Hepatocyte (in vitro differentiated cells): Measurements from ENCODE around the gene MACROD2. TPM values are rescaled to one million over a fixed set of nuclear protein-coding genes. Genes with fewer than 3 reads are reported as not detected.

Experiments used
- DNase-seq: peaks from one replicate; pipeline ENCODE4 v3.0.0-alpha.2; 2016; ENCODE audit warnings: low spot score
- H2AFZ ChIP-seq: fragments of 200-600 bp; sonication (generic); 2 replicates; pipeline ENCODE4 v1.6.0; 2016; ENCODE audit warnings: antibody characterized with exemption, mild to moderate bottlenecking
- H3K27ac ChIP-seq: fragments of 200-600 bp; sonication (generic); 2 replicates; pipeline ENCODE4 v1.5.1; 2016; ENCODE audit warnings: mild to moderate bottlenecking
- H3K27me3 ChIP-seq: fragments of 200-600 bp; sonication (generic); 2 replicates; pipeline ENCODE4 v1.6.1; 2016
- H3K36me3 ChIP-seq: fragments of 200-600 bp; sonication (generic); replicated peaks from 2 replicates; pipeline ENCODE4 v1.5.1; 2016; ENCODE audit warnings: low read depth; ENCODE audit not compliant: insufficient read depth
- H3K4me1 ChIP-seq: fragments of 200-600 bp; sonication (generic); 2 replicates; pipeline ENCODE4 v1.5.1; 2016; ENCODE audit warnings: mild to moderate bottlenecking, moderate library complexity; ENCODE audit not compliant: insufficient read depth
- H3K4me2 ChIP-seq: fragments of 200-600 bp; sonication (generic); 2 replicates; pipeline ENCODE4 v1.6.0; 2016
- H3K4me3 ChIP-seq: fragments of 200-600 bp; sonication (generic); 2 replicates; pipeline ENCODE4 v1.5.1; 2016; ENCODE audit warnings: mild to moderate bottlenecking
- H3K79me2 ChIP-seq: fragments of 200-600 bp; sonication (generic); 2 replicates; pipeline ENCODE4 v1.6.0; 2017; ENCODE audit warnings: mild to moderate bottlenecking
- H3K9me2 ChIP-seq: fragments of 200-600 bp; sonication (generic); replicated peaks from 2 replicates; pipeline ENCODE4 v1.6.0; 2017; ENCODE audit warnings: mild to moderate bottlenecking; ENCODE audit not compliant: insufficient read depth
- H3K9me3 ChIP-seq: fragments of 200-600 bp; sonication (generic); 2 replicates; pipeline ENCODE4 v1.5.1; 2016; ENCODE audit warnings: low read depth, mild to moderate bottlenecking
- H4K20me1 ChIP-seq: fragments of 200-600 bp; sonication (generic); 2 replicates; pipeline ENCODE4 v1.6.0; 2016; ENCODE audit warnings: mild to moderate bottlenecking; ENCODE audit not compliant: insufficient read depth, poor library complexity, severe bottlenecking
- CTCF ChIP-seq: fragments of 200-600 bp; sonication (generic); IDR thresholded peaks from 2 replicates; pipeline ENCODE4 v1.5.1; 2016; ENCODE audit warnings: antibody characterized with exemption, mild to moderate bottlenecking; ENCODE audit not compliant: poor library complexity
- EZH2 ChIP-seq: fragments of 200-600 bp; sonication (generic); IDR thresholded peaks from 2 replicates; pipeline ENCODE4 v1.6.1; 2016; ENCODE audit warnings: antibody characterized with exemption, mild to moderate bottlenecking, borderline replicate concordance
- EZH2phosphoT487 ChIP-seq: fragments of 200-600 bp; sonication (generic); IDR thresholded peaks from one replicate; pipeline ENCODE4 v1.6.1; 2018; ENCODE audit warnings: antibody characterized with exemption, mild to moderate bottlenecking, low read depth, moderate library complexity; ENCODE audit not compliant: unreplicated experiment, severe bottlenecking
- WGBS: methylation state at CpG from one replicate; pipeline ENCODE4 v1.1.6; 2016; ENCODE audit warnings: low lambda C conversion rate; ENCODE audit errors: missing lambda C conversion rate; 5-methylcytosine and 5-hydroxymethylcytosine counted together
- polyA plus RNA-seq: library from polyadenylated mRNA; unstranded; fragments of >200 nt; fragmentation: Nextera tagmentation; extraction: Ambion mirVana; gene quantifications from 2 replicates; pipeline ENCODE4 v1.2.1, GENCODE V29; 2016
- total RNA-seq: library from RNA; depleted of rRNA; stranded (reverse); fragments of >200 nt; gene quantifications from 2 replicates; pipeline ENCODE4 v1.2.3, GENCODE V29; 2014

The MACROD2 gene
- total and polyA plus RNA-seq, 2 experiments from 2014 or later: 2.4 to 3.1 TPM

- Histone ChIP-seq H3K27ac (peak overlapping the region; percentile 72), H3K27me3 (no peaks in the 10 kb centered on the region), H3K9me3 (no peaks in the 10 kb centered on the region), H3K4me2 (no peak overlapping the region), H3K36me3 (no peaks in the 10 kb centered on the region), H3K79me2 (no peaks in the 10 kb centered on the region), H3K4me1 (peaks cover 14% of the 10 kb centered on the region), H3K9me2 (no peaks in the 10 kb centered on the region), H2AFZ (no peak overlapping the region), H4K20me1 (no peaks in the 10 kb centered on the region), H3K4me3 (no peak overlapping the region)
- 60% methylated on average over 2 of the region's 2 CpGs for WGBS
- no peak for DNase-seq
- TF ChIP-seq CTCF: no peak
- TF ChIP-seq EZH2phosphoT487: no peak
- TF ChIP-seq EZH2: no peak
Observed at GRCh38 chr20:14414560-14414959, 419.2 kb downstream of the MACROD2 start.

- peaks cover 14% of the 10 kb centered on the region for H3K4me1 ChIP-seq
- no peaks in the 10 kb centered on the region for H4K20me1 ChIP-seq
- H3K4me3 ChIP-seq: no peak overlapping the region
- no peaks in the 10 kb centered on the region for H3K36me3 ChIP-seq
- no peaks in the 10 kb centered on the region for H3K27me3 ChIP-seq
- TF ChIP-seq EZH2 (no peak), EZH2phosphoT487 (no peak), CTCF (no peak)
- peak overlapping the region; percentile 72 for H3K27ac ChIP-seq
- H3K4me2 ChIP-seq: peak overlapping the region; percentile 17
- H2AFZ ChIP-seq: no peak overlapping the region
- WGBS: 24% methylated on average over 3 of the region's 3 CpGs
- DNase-seq: peak; percentile 36
- H3K9me2 ChIP-seq: no peaks in the 10 kb centered on the region
- no peaks in the 10 kb centered on the region for H3K9me3 ChIP-seq
- no peaks in the 10 kb centered on the region for H3K79me2 ChIP-seq
Observed at GRCh38 chr20:14415467-14415866, 420.2 kb downstream of the MACROD2 start.

GRCh38 chr20:14418376-14418775 lies 423.1 kb downstream of the MACROD2 start:
- TF ChIP-seq CTCF (no peak), EZH2phosphoT487 (no peak), EZH2 (no peak)
- WGBS: 73% methylated on average over 2 of the region's 2 CpGs
- no peaks in the 10 kb centered on the region for H3K9me2 ChIP-seq
- no peak overlapping the region for H3K4me3 ChIP-seq
- no peaks in the 10 kb centered on the region for H3K9me3 ChIP-seq
- peak overlapping the region; percentile 18 for H3K27ac ChIP-seq
- H2AFZ ChIP-seq: no peak overlapping the region
- H3K36me3 ChIP-seq: no peaks in the 10 kb centered on the region
- no peaks in the 10 kb centered on the region for H4K20me1 ChIP-seq
- H3K4me1 ChIP-seq: peaks cover 14% of the 10 kb centered on the region
- H3K79me2 ChIP-seq: no peaks in the 10 kb centered on the region
- DNase-seq: no peak
- no peaks in the 10 kb centered on the region for H3K27me3 ChIP-seq
- H3K4me2 ChIP-seq: no peak overlapping the region

GRCh38 chr20:14422892-14423291 lies 427.6 kb downstream of the MACROD2 start:
- Histone ChIP-seq H3K4me1 (no peaks in the 10 kb centered on the region), H4K20me1 (no peaks in the 10 kb centered on the region), H3K27ac (no peak overlapping the region), H3K9me3 (no peaks in the 10 kb centered on the region), H3K4me3 (no peak overlapping the region), H3K27me3 (no peaks in the 10 kb centered on the region), H3K79me2 (no peaks in the 10 kb centered on the region), H3K4me2 (no peak overlapping the region), H3K9me2 (no peaks in the 10 kb centered on the region), H2AFZ (no peak overlapping the region), H3K36me3 (no peaks in the 10 kb centered on the region)
- WGBS: 66% methylated on average over 4 of the region's 4 CpGs
- no peak for DNase-seq
- TF ChIP-seq EZH2 (no peak), CTCF (no peak), EZH2phosphoT487 (no peak)
